PFSK-1 (cell line): Measurements from ENCODE around the gene PLXDC2.

Source experiments
- FOXP2 ChIP-seq: optimal IDR thresholded peaks from 2 replicates; pipeline ENCODE3; 2011; ENCODE audit warnings: borderline replicate concordance, control low read depth, inconsistent platforms; ENCODE audit not compliant: insufficient read depth; ENCODE audit errors: extremely low read length, extremely low read depth
- POLR2AphosphoS5 ChIP-seq: IDR thresholded peaks from 2 replicates; pipeline ENCODE4 v1.6.1; 2012; ENCODE audit warnings: low read depth, mild to moderate bottlenecking, control low read depth, low read length, moderate library complexity
- REST ChIP-seq, 2 experiments: IDR thresholded peaks; 2 replicates each; pipeline versions ENCODE4 v1.6.1 to v1.8.0; 2011 to 2012; ENCODE audit warnings: low read depth in 2 of 2, low read length in 2 of 2, control low read depth in 1 of 2, inconsistent platforms in 1 of 2, mild to moderate bottlenecking in 1 of 2, moderate library complexity in 1 of 2; ENCODE audit not compliant: insufficient read depth in 1 of 2
- SIN3A ChIP-seq: IDR thresholded peaks from 2 replicates; pipeline ENCODE4 v1.6.1; 2012; ENCODE audit warnings: mild to moderate bottlenecking, low read length, moderate library complexity, borderline replicate concordance; ENCODE audit not compliant: insufficient read depth
- TAF1 ChIP-seq: IDR thresholded peaks from 2 replicates; pipeline ENCODE4 v1.6.1; 2012; ENCODE audit warnings: low read length, control low read depth, borderline replicate concordance; ENCODE audit not compliant: insufficient read depth

Gene PLXDC2

GRCh38 chr10:20091698-20092097, 275.5 kb downstream of the PLXDC2 start:
- TF ChIP-seq SIN3A (no peak), TAF1 (no peak), REST (IDR thresholded peaks at IDR 0.05; ENCODE audit: insufficient read depth in 1 of 2, low read depth in 2 of 2, low read length in 2 of 2) (no peak), POLR2AphosphoS5 (no peak), FOXP2 (no peak)

GRCh38 chr10:20093600-20093999, 277.4 kb downstream of the PLXDC2 start:
- TF ChIP-seq TAF1 (no peak), FOXP2 (no peak), SIN3A (no peak), POLR2AphosphoS5 (no peak), REST (IDR thresholded peaks at IDR 0.05; ENCODE audit: insufficient read depth in 1 of 2, low read depth in 2 of 2, low read length in 2 of 2) (no peak)

GRCh38 chr10:20094226-20094976, 278.2 kb downstream of the PLXDC2 start:
- TF ChIP-seq SIN3A (no peak), POLR2AphosphoS5 (no peak), REST (IDR thresholded peaks at IDR 0.05; ENCODE audit: insufficient read depth in 1 of 2, low read depth in 2 of 2, low read length in 2 of 2) (no peak), TAF1 (no peak), FOXP2 (no peak)

- no peak for TF ChIP-seq REST (IDR thresholded peaks at IDR 0.05; ENCODE audit: insufficient read depth in 1 of 2, low read depth in 2 of 2, low read length in 2 of 2)
- TF ChIP-seq TAF1, result no peak
- TF ChIP-seq POLR2AphosphoS5, result no peak
- TF ChIP-seq SIN3A, result no peak
- no peak for TF ChIP-seq FOXP2
Measured at GRCh38 chr10:20100171-20100570, 283.9 kb downstream of the PLXDC2 start.

GRCh38 chr10:20105236-20105635, 289.0 kb downstream of the PLXDC2 start:
- no peak for TF ChIP-seq POLR2AphosphoS5
- no peak for TF ChIP-seq TAF1
